Fibroblast of pulmonary artery (primary cell): Measurements from ENCODE around the gene UBE4B.
A peak's percentile ranks its signal among the peaks of the same experiment; 100 is the strongest.

ENCODE experiments used
- DNase-seq: peaks from one replicate; pipeline ENCODE4 v3.0.0-alpha.2; 2010; ENCODE audit warnings: low read depth
- H3K4me3 ChIP-seq: replicated peaks from 2 replicates; pipeline ENCODE4 v1.5.1; 2011; ENCODE audit warnings: low read depth, mild to moderate bottlenecking, control low read depth, low read length, moderate library complexity
- CTCF ChIP-seq: IDR thresholded peaks from 2 replicates; pipeline ENCODE4 v1.5.1; 2011; ENCODE audit warnings: mild to moderate bottlenecking, control low read depth, low read length, inconsistent platforms; ENCODE audit errors: missing control alignments

The UBE4B gene

GRCh38 chr1:10042746-10043145 lies 10.0 kb downstream of the UBE4B start:
- no peak overlapping the region for H3K4me3 ChIP-seq
- no peak for DNase-seq
- no peak for TF ChIP-seq CTCF

GRCh38 chr1:10045480-10046355 lies 13.0 kb downstream of the UBE4B start:
- no peak for TF ChIP-seq CTCF
- no peak overlapping the region for H3K4me3 ChIP-seq
- peak; percentile 61 for DNase-seq

- no peak for TF ChIP-seq CTCF
- no peak for DNase-seq
- H3K4me3 ChIP-seq: no peak overlapping the region
Observed at GRCh38 chr1:10046356-10047085, 13.8 kb downstream of the UBE4B start.

GRCh38 chr1:10048601-10049000 lies 15.8 kb downstream of the UBE4B start:
- H3K4me3 ChIP-seq: no peak overlapping the region
- no peak for TF ChIP-seq CTCF
- DNase-seq: no peak

- TF ChIP-seq CTCF: no peak
- H3K4me3 ChIP-seq: no peak overlapping the region
- DNase-seq: no peak
Observed at GRCh38 chr1:10050611-10051010, 17.9 kb downstream of the UBE4B start.

GRCh38 chr1:10051656-10052055 lies 18.9 kb downstream of the UBE4B start:
- DNase-seq: no peak
- no peak overlapping the region for H3K4me3 ChIP-seq
- TF ChIP-seq CTCF: no peak
